ENCODE data around the gene GCSAM.

GCSAM gene

GRCh38 chr3:112129925-112130637 is 3.0 kb downstream of the GCSAM start:
- H3K79me2 ChIP-seq (ENCODE audit: insufficient read depth, low read length) = no peaks in the 10 kb centered on the region
- no peak overlapping the region for H3K9ac ChIP-seq (ENCODE audit: low read depth, low read length)
- H3K4me2 ChIP-seq (ENCODE audit: insufficient read depth, low read length) = no peak overlapping the region
- H3K9me3 ChIP-seq (ENCODE audit: insufficient read depth, low read length, severe bottlenecking) = no peaks in the 10 kb centered on the region
- H3K4me3 ChIP-seq (ENCODE audit: low read depth in 1 of 2, low read length in 2 of 2) = no peak overlapping the region
- TF ChIP-seq CTCF (IDR thresholded peaks at IDR 0.05; ENCODE audit: borderline replicate concordance, extremely low read depth, low read length, poor library complexity, severe bottlenecking) = no peak
- no peak for TF ChIP-seq EZH2 (IDR thresholded peaks at IDR 0.05; ENCODE audit: borderline replicate concordance, low read depth, low read length, severe bottlenecking)
- H3K27me3 ChIP-seq (ENCODE audit: insufficient read depth, low read length, poor library complexity) = peaks cover 1% of the 10 kb centered on the region
- DNase-seq (no peak), ATAC-seq (ENCODE audit: insufficient read depth, low read depth) (no peak)
- H2AFZ ChIP-seq (ENCODE audit: low read depth, low read length) = no peak overlapping the region
- no peaks in the 10 kb centered on the region for H3K4me1 ChIP-seq (ENCODE audit: insufficient read depth, low read length)
- H3K27ac ChIP-seq (ENCODE audit: low read length) = no peak overlapping the region
- H3K36me3 ChIP-seq (ENCODE audit: insufficient read depth, low read length) = no peaks in the 10 kb centered on the region
- H4K20me1 ChIP-seq (ENCODE audit: insufficient read depth, low read length) = no peaks in the 10 kb centered on the region

- no peak overlapping the region for H2AFZ ChIP-seq (ENCODE audit: low read depth, low read length)
- H3K36me3 ChIP-seq (ENCODE audit: insufficient read depth, low read length) = no peaks in the 10 kb centered on the region
- H3K9me3 ChIP-seq (ENCODE audit: insufficient read depth, low read length, severe bottlenecking) = no peaks in the 10 kb centered on the region
- peak; percentile 16 for DNase-seq
- H3K4me3 ChIP-seq (ENCODE audit: low read depth in 1 of 2, low read length in 2 of 2) = no peak overlapping the region
- no peaks in the 10 kb centered on the region for H3K27me3 ChIP-seq (ENCODE audit: insufficient read depth, low read length, poor library complexity)
- H3K4me1 ChIP-seq (ENCODE audit: insufficient read depth, low read length) = no peaks in the 10 kb centered on the region
- H3K27ac ChIP-seq (ENCODE audit: low read length) = no peak overlapping the region
- H4K20me1 ChIP-seq (ENCODE audit: insufficient read depth, low read length) = no peaks in the 10 kb centered on the region
- H3K79me2 ChIP-seq (ENCODE audit: insufficient read depth, low read length) = no peaks in the 10 kb centered on the region
- no peak overlapping the region for H3K9ac ChIP-seq (ENCODE audit: low read depth, low read length)
- TF ChIP-seq CTCF (IDR thresholded peaks at IDR 0.05; ENCODE audit: borderline replicate concordance, extremely low read depth, low read length, poor library complexity, severe bottlenecking) (no peak), EZH2 (IDR thresholded peaks at IDR 0.05; ENCODE audit: borderline replicate concordance, low read depth, low read length, severe bottlenecking) (no peak)
- H3K4me2 ChIP-seq (ENCODE audit: insufficient read depth, low read length) = no peak overlapping the region
- peak; percentile 81 for ATAC-seq (ENCODE audit: insufficient read depth, low read depth)
These were observed 4.0 kb downstream of the GCSAM start for GRCh38 chr3:112128843-112129727.

- Histone ChIP-seq H3K4me2 (ENCODE audit: insufficient read depth, low read length) (no peak overlapping the region), H3K9me3 (ENCODE audit: insufficient read depth, low read length, severe bottlenecking) (no peaks in the 10 kb centered on the region), H3K79me2 (ENCODE audit: insufficient read depth, low read length) (no peaks in the 10 kb centered on the region), H2AFZ (ENCODE audit: low read depth, low read length) (no peak overlapping the region), H3K27ac (ENCODE audit: low read length) (no peak overlapping the region), H3K36me3 (ENCODE audit: insufficient read depth, low read length) (no peaks in the 10 kb centered on the region), H3K4me3 (ENCODE audit: low read depth in 1 of 2, low read length in 2 of 2) (no peak overlapping the region), H4K20me1 (ENCODE audit: insufficient read depth, low read length) (no peaks in the 10 kb centered on the region), H3K27me3 (ENCODE audit: insufficient read depth, low read length, poor library complexity) (no peaks in the 10 kb centered on the region), H3K9ac (ENCODE audit: low read depth, low read length) (no peak overlapping the region), H3K4me1 (ENCODE audit: insufficient read depth, low read length) (no peaks in the 10 kb centered on the region)
- TF ChIP-seq CTCF (IDR thresholded peaks at IDR 0.05; ENCODE audit: borderline replicate concordance, extremely low read depth, low read length, poor library complexity, severe bottlenecking) = no peak
- TF ChIP-seq EZH2 (IDR thresholded peaks at IDR 0.05; ENCODE audit: borderline replicate concordance, low read depth, low read length, severe bottlenecking) = no peak
- no peak for ATAC-seq (ENCODE audit: insufficient read depth, low read depth)
- DNase-seq = no peak
These were observed 5.2 kb downstream of the GCSAM start for GRCh38 chr3:112127522-112128494.
